ENCODE data around the gene SKAP2. TPM values are rescaled to one million over a fixed set of nuclear protein-coding genes. Genes with fewer than 3 reads are reported as not detected.

The SKAP2 gene
- total RNA-seq, 1 experiment from 2014 or later = 3.2 TPM

DNA sequence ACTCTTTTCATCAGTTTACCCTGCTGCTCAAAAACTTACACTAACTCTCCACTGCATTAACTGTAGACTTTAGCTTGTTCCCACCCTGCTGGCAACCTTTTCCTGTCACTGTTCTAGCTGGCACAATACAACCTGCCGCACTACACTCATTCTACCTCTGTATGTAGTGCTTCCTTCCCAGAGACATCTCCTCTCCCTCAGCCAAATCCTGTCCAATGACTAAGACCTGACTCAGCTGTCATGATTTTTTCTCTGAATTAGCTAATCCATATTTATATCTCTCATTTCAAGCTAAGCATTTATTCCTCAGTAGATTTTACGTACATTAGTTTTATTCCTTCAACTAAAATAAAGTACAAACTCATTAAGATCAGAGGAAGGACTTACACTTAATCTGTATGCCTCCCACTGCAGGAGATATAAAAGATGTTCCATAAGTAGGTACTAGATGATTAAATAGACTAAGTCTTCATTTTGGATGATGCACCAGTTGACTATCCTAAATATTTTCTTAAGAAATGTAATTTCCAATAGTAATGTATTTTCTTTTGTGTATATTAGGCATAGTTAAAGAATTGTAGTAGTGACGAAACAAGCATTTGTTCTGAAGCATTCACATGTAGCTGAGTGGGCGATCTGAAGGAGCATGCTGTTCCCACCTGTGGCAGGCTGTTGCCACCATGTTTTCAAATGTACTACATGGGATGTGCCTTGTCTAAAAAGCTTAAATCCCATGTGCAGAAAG lies 189.1 kb downstream of the SKAP2 start:
- H3K56ac ChIP-seq (ENCODE audit: insufficient read length, low read depth, low read length) = no peak overlapping the region
- H3K4me1 ChIP-seq (ENCODE audit: insufficient read depth, low read length) = no peaks in the 10 kb centered on the region
- Mint-ChIP-seq H3K36me3 (ENCODE audit: insufficient read depth in 1 of 3, low read depth in 3 of 3) (no peaks in the 10 kb centered on the region), H3K4me1 (peaks cover 0 to 3% of the 10 kb centered on the region in 2 experiments; a peak in 1 of 4 replicates), H3K4me3 (no peak overlapping the region), H3K27me3 (ENCODE audit: low read depth) (peaks cover 4% of the 10 kb centered on the region), H3K9me3 (no peaks in the 10 kb centered on the region), H3K27ac (no peak overlapping the region)
- H4K91ac ChIP-seq (ENCODE audit: insufficient read length, low read depth, low read length) = no peak overlapping the region
- no peak overlapping the region for H4K8ac ChIP-seq (replicated peaks; ENCODE audit: insufficient read length, low read depth, low read length)
- no peak overlapping the region for H2AFZ ChIP-seq (ENCODE audit: low read length)
- no peaks in the 10 kb centered on the region for H3K79me1 ChIP-seq (ENCODE audit: insufficient read depth, low read depth, low read length, poor library complexity, severe bottlenecking)
- H4K20me1 ChIP-seq (ENCODE audit: control insufficient read depth, insufficient read depth, insufficient read length) = no peaks in the 10 kb centered on the region
- no peak overlapping the region for H2BK15ac ChIP-seq (ENCODE audit: low read depth, low read length)
- no peak overlapping the region for H3K14ac ChIP-seq (ENCODE audit: insufficient read depth, low read length)
- no peaks in the 10 kb centered on the region for H3K23me2 ChIP-seq (ENCODE audit: insufficient read length, low read depth, low read length, poor library complexity, severe bottlenecking)
- H3K79me2 ChIP-seq (ENCODE audit: insufficient read depth, low read length) = no peaks in the 10 kb centered on the region
- no peak overlapping the region for H3K18ac ChIP-seq (ENCODE audit: insufficient read length, low read depth, low read length)
- no peak overlapping the region for H3K27ac ChIP-seq (ENCODE audit: insufficient read length, low read depth, low read length)
- H3K4ac ChIP-seq (ENCODE audit: low read depth, low read length) = no peak overlapping the region
- TF ChIP-seq CTCF (conservative IDR thresholded peaks at IDR 0.05) = no peak
- no peak overlapping the region for H2AK5ac ChIP-seq (ENCODE audit: insufficient read length, low read length)
- no peak overlapping the region for H3K9ac ChIP-seq (ENCODE audit: extremely low read depth, insufficient read length, low read length)
- H2BK20ac ChIP-seq (ENCODE audit: low read depth, low read length, poor library complexity, severe bottlenecking) = no peak overlapping the region
- no peak overlapping the region for H2BK5ac ChIP-seq (ENCODE audit: insufficient read length, low read length)
- H2BK120ac ChIP-seq (ENCODE audit: low read depth, low read length, poor library complexity, severe bottlenecking) = no peak overlapping the region
- no peak overlapping the region for H2BK12ac ChIP-seq (ENCODE audit: insufficient read length, low read depth, low read length)
- no peak overlapping the region for H4K5ac ChIP-seq (ENCODE audit: insufficient read length, low read depth, low read length)
- no CpG with 5 or more reads among the region's 4 CpGs for WGBS (ENCODE audit: extremely low coverage, insufficient read length, low lambda C conversion rate)
- H3T11ph ChIP-seq (ENCODE audit: low read length) = no peak overlapping the region
- H3K9me3 ChIP-seq (ENCODE audit: control insufficient read depth, low read depth, low read length) = no peaks in the 10 kb centered on the region
- no peak for DNase-seq
- no peaks in the 10 kb centered on the region for H3K27me3 ChIP-seq (ENCODE audit: insufficient read depth, low read length)
- H3K23ac ChIP-seq (ENCODE audit: insufficient read length, low read depth, low read length) = no peak overlapping the region
- no peak overlapping the region for H3K4me2 ChIP-seq (ENCODE audit: insufficient read depth, insufficient read length, low read length)

All from H9 (cell line).